C4-2B (cell line): ENCODE results near the gene C1QTNF9.

Experiments used
- CTCF ChIP-seq: fragments of 450-650 bp; conservative IDR thresholded peaks from 2 replicates; pipeline ENCODE4 v1.5.1; 2017; ENCODE audit warnings: mild to moderate bottlenecking
- ZFX ChIP-seq: fragments of 450-650 bp; IDR thresholded peaks from 2 replicates; pipeline ENCODE4 v1.6.1; 2017

DNA sequence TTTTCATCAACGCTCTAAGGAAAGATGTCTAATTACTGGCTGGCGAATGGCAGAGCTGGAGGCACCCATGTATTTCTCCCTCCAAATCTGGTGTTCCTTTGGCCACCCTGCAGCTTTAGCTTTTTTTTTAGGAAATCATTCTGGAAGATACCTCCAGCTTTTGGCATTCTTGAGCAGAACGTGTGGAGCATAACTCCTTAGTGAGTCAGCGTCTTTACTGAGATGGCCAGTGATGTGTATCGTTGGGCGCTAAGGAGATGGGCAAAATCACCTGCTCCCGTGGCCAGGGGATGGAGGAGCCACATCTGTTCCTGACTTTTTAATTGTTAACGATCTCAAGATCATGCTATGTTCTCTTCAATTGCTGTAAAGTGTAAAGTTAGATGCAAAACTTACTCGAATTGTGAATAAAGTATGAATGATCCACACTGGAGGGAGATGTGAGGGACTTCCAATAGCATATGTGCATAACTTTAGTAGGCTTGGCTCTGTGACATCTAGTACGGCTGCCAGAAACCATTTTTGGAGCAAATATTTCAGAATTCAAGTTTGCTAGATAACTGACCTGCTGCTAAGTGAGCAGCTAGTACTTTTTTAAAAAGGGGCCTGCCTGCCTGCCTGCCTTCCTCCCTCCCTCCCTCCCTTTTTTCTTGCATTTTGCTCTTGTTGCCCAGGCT, 24.4 kb upstream of the C1QTNF9 start:
- TF ChIP-seq CTCF (no peak), ZFX (no peak)
